22Rv1 (cell line): ENCODE data around the gene AP4E1.

ENCODE experiments used
- H3K27ac ChIP-seq: fragments of 450-650 bp; 2 replicates; pipeline ENCODE4 v1.5.1; 2017
- CTCF ChIP-seq: fragments of 450-650 bp; IDR thresholded peaks from 2 replicates; pipeline ENCODE4 v1.5.1; 2017; ENCODE audit warnings: mild to moderate bottlenecking
- ZFX ChIP-seq: fragments of 450-650 bp; IDR thresholded peaks from 2 replicates; pipeline ENCODE4 v1.6.1; 2017; ENCODE audit warnings: antibody characterized with exemption, borderline replicate concordance

The AP4E1 gene

GRCh38 chr15:50908209-50909009 is at the start of gene AP4E1:
AP4E1 (plus strand) TSS chr15:50908683; CDS start chr15:50908779, 96 bp downstream.
- peak within 1 kb of the TSS; percentile 74 for H3K27ac ChIP-seq
- TF ChIP-seq CTCF (peak; percentile 94), ZFX (no peak)

DNA sequence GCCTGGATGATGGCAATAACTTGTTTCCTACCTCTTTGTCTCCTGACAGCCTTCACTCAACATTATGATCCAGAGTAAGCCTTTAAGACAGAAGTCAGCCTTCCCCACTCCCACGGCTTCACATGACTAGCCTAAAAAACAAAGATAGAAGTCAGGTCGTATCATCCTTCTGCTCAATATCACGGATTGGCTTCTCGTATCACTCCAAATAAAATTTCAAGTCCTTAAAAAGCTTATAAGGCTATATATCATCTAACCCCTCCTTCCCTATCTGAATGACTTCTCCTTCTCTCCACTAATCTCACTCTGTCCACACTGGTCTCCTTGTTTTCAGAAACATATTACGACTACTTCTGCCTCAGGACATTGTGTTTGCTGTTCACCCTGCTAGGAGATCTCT is 47.7 kb upstream of the AP4E1 start:
- TF ChIP-seq ZFX, result no peak
- TF ChIP-seq CTCF, result no peak
- no peak overlapping the region for H3K27ac ChIP-seq

DNA sequence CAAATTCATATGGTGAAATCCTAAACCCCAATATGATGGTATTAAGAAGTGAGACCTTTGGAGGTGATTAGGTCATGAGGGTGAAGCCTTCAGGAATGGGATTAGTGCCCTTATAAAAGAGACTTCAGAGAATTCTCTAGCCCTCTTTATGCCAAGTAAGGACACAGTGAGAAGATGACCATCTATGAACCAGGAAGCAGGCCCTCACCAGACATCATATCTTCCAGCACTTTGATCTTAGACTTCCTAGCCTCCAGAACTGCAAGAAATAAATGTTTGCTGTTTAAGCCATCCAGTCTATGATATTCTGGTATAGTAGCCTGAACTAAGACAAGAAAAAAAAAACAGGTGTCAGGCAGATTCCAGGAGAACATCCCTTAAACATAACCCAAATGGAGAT is 45.9 kb upstream of the AP4E1 start:
- TF ChIP-seq CTCF (no peak), ZFX (no peak)
- H3K27ac ChIP-seq, result no peak overlapping the region

DNA sequence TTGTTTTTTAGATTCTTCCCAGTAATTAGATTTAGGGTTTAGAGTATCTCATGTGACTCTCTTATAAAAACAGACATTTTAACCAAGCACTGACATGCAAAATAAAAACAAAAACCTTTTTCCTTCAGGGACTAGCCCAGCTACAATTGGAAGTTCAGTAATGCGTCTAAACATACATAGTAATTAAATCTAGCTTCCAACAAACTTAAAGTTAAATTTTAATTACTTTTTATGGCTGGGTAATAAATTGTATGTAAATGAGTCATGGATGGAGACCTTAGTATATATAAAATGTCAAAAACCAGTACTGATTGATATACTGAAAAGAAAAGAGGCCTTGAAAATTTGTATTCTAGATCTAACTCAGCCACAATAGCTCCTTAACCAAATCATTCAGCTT is 43.6 kb upstream of the AP4E1 start:
- no peak overlapping the region for H3K27ac ChIP-seq
- TF ChIP-seq CTCF (no peak), ZFX (no peak)

DNA sequence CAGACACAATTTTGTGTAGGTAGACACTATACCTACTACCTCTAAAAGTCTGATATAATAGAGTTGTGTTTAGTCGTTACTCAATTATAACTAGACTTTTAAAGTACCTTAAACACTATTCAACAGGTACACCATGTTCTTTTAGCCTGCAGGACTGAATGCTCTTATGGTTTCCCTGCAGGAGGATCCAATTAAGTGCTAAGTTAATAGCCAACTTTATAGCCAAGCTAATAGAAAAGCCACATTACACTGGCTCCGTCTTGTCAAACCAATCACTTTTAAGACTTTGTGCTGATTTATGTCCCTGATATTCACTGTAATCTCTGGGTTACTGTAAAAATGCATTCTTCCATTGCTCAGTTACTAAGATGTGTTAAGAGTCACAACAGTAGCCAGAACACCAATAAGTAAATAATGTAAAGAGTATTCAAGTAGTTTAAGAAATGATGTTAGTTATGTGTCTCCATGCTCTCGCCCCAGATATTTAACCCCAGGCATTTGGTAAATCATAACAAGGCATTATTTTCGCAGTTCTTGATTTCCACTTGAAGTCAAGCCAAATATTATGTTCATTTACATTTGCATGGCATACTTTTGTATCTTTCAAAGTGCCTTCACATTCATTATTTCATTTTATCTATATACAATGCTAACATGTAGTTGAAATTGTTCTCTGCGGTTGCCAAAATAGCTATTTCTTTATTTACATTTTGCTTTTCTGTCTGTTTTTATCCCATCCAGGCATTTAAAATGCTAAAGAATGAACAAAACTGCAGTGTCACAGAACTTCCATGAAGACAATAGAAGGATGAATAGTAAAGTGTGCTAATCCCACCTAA is 42.7 kb upstream of the AP4E1 start:
- no peak overlapping the region for H3K27ac ChIP-seq
- TF ChIP-seq CTCF (no peak), ZFX (no peak)

DNA sequence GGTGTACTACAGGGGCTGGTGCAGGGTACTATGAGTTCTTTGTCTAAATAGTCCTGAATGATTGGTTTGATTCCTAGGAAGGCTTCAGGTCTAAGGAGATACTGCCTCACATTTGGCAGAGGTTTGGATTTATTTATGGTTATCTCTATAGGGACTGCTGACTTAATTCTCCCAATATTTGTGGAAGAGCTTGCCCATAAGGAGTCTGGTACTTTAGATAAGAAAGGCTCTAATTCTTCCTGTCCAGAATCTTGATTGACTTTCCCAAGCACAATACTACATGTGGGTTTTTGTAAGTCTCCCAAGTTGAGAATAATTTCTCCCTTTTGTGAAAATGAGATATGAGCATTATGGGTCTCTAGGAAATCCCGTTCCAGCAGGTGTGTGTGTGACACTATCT is 36.7 kb upstream of the AP4E1 start:
- TF ChIP-seq CTCF (no peak), ZFX (no peak)
- H3K27ac ChIP-seq, result no peak overlapping the region

GRCh38 chr15:50872832-50873426 is 35.6 kb upstream of the AP4E1 start:
- no peak overlapping the region for H3K27ac ChIP-seq

More at GRCh38 chr15:50872832-50873426, 35.6 kb upstream of the AP4E1 start:
- TF ChIP-seq CTCF, result no peak
- no peak for TF ChIP-seq ZFX
